PC-9 (cell line): ENCODE measurements around the gene AP1B1. TPM values are rescaled to one million over a fixed set of nuclear protein-coding genes. Genes with fewer than 3 reads are reported as not detected.
"Not testable (repeated sequence)": the region's sequence is repeated elsewhere in the genome, so short reads cannot be mapped to it uniquely, and the experiment has no call there.

Source experiments
- BruUV-seq: library from RNA; stranded (reverse); fragments of 400-500 nt; replicated peaks from 2 replicates; lab custom pipeline; 2021; lab: Mats Ljungman, UMichigan
- CTCF ChIA-PET: fragments of 300-600 bp; sonication (Branson Sonifier 250); formaldehyde crosslinking; loops from one replicate; lab custom pipeline; 2022; ENCODE audit warnings: antibody characterized with exemption; lab: Charles Lee
- POLR2A ChIA-PET: fragments of 300-600 bp; sonication (Branson Sonifier 250); formaldehyde crosslinking; loops from one replicate; lab custom pipeline; 2022; ENCODE audit warnings: antibody characterized with exemption; ENCODE audit not compliant: unreplicated experiment; lab: Charles Lee
- DNase-seq, 2 experiments: peaks; one replicate each; pipeline versions ENCODE4 v3.0.0 to v3.0.0-alpha.2; 2015 to 2022; ENCODE audit warnings: mixed read lengths in 1 of 2
- H2AFZ ChIP-seq: fragments of 200-600 bp; sonication (generic); 2 replicates; pipeline ENCODE4 v1.8.1; 2017; ENCODE audit warnings: antibody characterized with exemption
- H3F3A ChIP-seq: fragments of 200-600 bp; sonication (generic); 2 replicates; pipeline ENCODE4 v1.8.1; 2017; ENCODE audit warnings: antibody characterized with exemption, mild to moderate bottlenecking, low read depth; ENCODE audit not compliant: insufficient read depth
- H3K27ac ChIP-seq: fragments of 200-600 bp; sonication (generic); 2 replicates; pipeline ENCODE4 v1.6.1; 2016; ENCODE audit warnings: mixed run types
- H3K27me3 ChIP-seq: fragments of 200-600 bp; sonication (generic); 2 replicates; pipeline ENCODE4 v1.6.1; 2016; ENCODE audit warnings: low read depth, mixed run types; ENCODE audit not compliant: insufficient read depth
- H3K36me3 ChIP-seq: fragments of 200-600 bp; sonication (generic); 2 replicates; pipeline ENCODE4 v1.6.1; 2016; ENCODE audit warnings: low read depth, mixed run types
- H3K4me1 ChIP-seq: fragments of 200-600 bp; sonication (generic); replicated peaks from 2 replicates; pipeline ENCODE4 v1.6.1; 2016; ENCODE audit warnings: mixed run types; ENCODE audit not compliant: insufficient read depth
- H3K4me2 ChIP-seq: fragments of 200-600 bp; sonication (generic); 2 replicates; pipeline ENCODE4 v1.6.1; 2017; ENCODE audit warnings: mixed run types
- H3K4me3 ChIP-seq: fragments of 200-600 bp; sonication (generic); 2 replicates; pipeline ENCODE4 v1.6.1; 2016; ENCODE audit warnings: mixed run types
- H3K79me2 ChIP-seq: fragments of 200-600 bp; sonication (generic); 2 replicates; pipeline ENCODE4 v1.6.1; 2017; ENCODE audit warnings: low read depth, mixed run types
- H3K9me2 ChIP-seq: fragments of 200-600 bp; sonication (generic); 2 replicates; pipeline ENCODE4 v1.8.1; 2017; ENCODE audit warnings: mild to moderate bottlenecking; ENCODE audit not compliant: insufficient read depth
- H3K9me3 ChIP-seq: fragments of 200-600 bp; sonication (generic); 2 replicates; pipeline ENCODE4 v1.8.1; 2016; ENCODE audit warnings: low read depth; ENCODE audit not compliant: insufficient read depth
- H4K20me1 ChIP-seq: fragments of 200-600 bp; sonication (generic); 2 replicates; pipeline ENCODE4 v1.8.1; 2017; ENCODE audit not compliant: insufficient read depth
- EZH2 ChIP-seq: fragments of 200-600 bp; sonication (generic); IDR thresholded peaks from 2 replicates; pipeline ENCODE4 v1.8.0; 2017; ENCODE audit warnings: antibody characterized with exemption, low read depth
- intact Hi-C: fragments of 100-400 bp; cut with micrococcal nuclease; formaldehyde crosslinking; loops from one replicate; pipeline ENCODE4 v1.10.0; 2022; ENCODE audit not compliant: unreplicated experiment
- total RNA-seq: library from RNA; stranded (reverse); gene quantifications from 2 replicates; pipeline ENCODE4 v1.2.3, GENCODE V29; 2021
- TF ChIP-seq, protein P1 (sequence below): fragments of 200-600 bp; sonication (generic); conservative IDR thresholded peaks from 2 replicates; pipeline ENCODE4 v1.6.1; 2017; ENCODE audit warnings: mixed run types, antibody characterized with exemption, mild to moderate bottlenecking, moderate library complexity

The AP1B1 gene
- total RNA-seq, 1 experiment from 2014 or later: 50.8 TPM

DNA sequence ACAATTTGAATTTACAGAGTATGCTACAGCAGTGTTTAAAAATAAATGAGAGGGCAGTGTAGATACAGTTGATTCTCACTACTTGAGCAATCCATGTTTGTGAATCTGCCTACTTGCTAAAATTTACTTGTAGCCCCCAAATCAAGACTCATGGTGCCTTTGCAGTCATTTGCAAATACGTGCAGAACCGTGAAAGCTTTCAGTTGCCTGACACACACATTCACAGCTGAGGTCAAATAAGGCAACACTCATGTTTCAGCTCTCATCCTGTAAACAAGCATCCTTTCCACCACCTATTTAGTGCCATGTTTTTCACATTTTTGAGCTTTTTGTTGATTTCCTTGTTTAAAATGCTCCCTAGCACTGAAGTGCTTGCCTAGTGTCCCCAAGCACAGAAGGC, 40.3 kb downstream of the AP1B1 start:
- no TSS peak for BruUV-seq
- Histone ChIP-seq H3K4me2 (no peak overlapping the region), H3K4me3 (no peak overlapping the region), H3K4me1 (peaks cover 29% of the 10 kb centered on the region), H2AFZ (no peak overlapping the region), H3K27me3 (no peaks in the 10 kb centered on the region), H4K20me1 (peaks cover 9% of the 10 kb centered on the region), H3F3A (peaks cover 37% of the 10 kb centered on the region), H3K27ac (no peak overlapping the region), H3K9me3 (no peaks in the 10 kb centered on the region), H3K79me2 (no peaks in the 10 kb centered on the region), H3K36me3 (peaks cover 22% of the 10 kb centered on the region), H3K9me2 (no peaks in the 10 kb centered on the region)
- ChIA-PET CTCF (no interaction called here), POLR2A (no interaction called here)
- TF ChIP-seq, protein P1, sequence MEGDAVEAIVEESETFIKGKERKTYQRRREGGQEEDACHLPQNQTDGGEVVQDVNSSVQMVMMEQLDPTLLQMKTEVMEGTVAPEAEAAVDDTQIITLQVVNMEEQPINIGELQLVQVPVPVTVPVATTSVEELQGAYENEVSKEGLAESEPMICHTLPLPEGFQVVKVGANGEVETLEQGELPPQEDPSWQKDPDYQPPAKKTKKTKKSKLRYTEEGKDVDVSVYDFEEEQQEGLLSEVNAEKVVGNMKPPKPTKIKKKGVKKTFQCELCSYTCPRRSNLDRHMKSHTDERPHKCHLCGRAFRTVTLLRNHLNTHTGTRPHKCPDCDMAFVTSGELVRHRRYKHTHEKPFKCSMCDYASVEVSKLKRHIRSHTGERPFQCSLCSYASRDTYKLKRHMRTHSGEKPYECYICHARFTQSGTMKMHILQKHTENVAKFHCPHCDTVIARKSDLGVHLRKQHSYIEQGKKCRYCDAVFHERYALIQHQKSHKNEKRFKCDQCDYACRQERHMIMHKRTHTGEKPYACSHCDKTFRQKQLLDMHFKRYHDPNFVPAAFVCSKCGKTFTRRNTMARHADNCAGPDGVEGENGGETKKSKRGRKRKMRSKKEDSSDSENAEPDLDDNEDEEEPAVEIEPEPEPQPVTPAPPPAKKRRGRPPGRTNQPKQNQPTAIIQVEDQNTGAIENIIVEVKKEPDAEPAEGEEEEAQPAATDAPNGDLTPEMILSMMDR: no peak
- TF ChIP-seq EZH2: no peak
- DNase-seq: no peak
- intact Hi-C loops: no loop called here

DNA sequence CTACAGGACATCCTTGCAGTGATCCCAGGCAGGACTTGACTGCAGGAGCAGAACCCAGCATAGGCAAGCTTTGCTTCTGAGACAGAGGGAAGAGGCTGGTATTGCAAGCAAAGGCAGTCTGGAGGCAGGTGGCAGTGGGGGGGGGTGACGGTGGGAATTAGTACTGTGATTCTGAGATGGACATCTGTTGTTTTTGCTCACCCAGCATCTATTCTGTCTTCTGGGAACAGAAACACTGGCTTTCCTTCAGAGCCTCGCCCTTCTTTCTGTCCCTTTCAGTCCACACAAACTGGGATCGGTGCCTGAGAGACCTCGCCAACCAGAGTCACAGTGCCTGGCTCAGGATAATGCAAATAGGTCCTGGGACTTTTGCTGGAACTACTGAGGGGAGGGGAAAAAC, 41.7 kb downstream of the AP1B1 start:
- Histone ChIP-seq H3K36me3 (peaks cover 21% of the 10 kb centered on the region), H3K4me3 (no peak overlapping the region), H2AFZ (no peak overlapping the region), H3K9me2 (no peaks in the 10 kb centered on the region), H3K27me3 (no peaks in the 10 kb centered on the region), H3F3A (peaks cover 37% of the 10 kb centered on the region), H3K4me1 (peaks cover 41% of the 10 kb centered on the region), H3K9me3 (no peaks in the 10 kb centered on the region), H3K79me2 (no peaks in the 10 kb centered on the region), H3K4me2 (no peak overlapping the region), H4K20me1 (peaks cover 11% of the 10 kb centered on the region), H3K27ac (no peak overlapping the region)
- ChIA-PET POLR2A (interaction anchor here (0.5 kb wide), 1 partner anchor 17 kb away, joined by 6 read pairs; no protein-coding TSS in a partner anchor), CTCF (no interaction called here)
- DNase-seq: no peak
- TF ChIP-seq, protein P1: no peak
- TF ChIP-seq EZH2: no peak
- no TSS peak for BruUV-seq
- intact Hi-C loops: no loop called here

DNA sequence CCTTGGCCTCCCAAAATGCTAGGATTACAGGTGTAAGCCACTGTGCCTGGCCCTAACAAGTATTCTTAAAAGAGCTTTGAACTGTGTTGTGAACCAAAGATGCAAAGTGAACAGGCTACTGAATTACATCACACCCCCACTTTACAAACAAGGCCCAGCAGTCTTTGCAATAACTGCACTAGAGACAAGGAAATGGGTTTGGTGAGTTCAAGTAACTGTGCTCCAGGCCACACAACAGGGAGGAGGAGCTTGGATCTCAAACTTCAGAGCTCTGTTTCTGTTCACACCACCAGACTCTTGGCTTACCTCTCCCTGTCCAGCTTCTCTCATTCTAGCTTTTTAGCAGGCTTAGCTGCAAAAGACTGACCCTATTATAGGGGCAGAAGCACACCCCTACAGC, 42.4 kb downstream of the AP1B1 start:
- Histone ChIP-seq H3K4me2 (peak overlapping the region; percentile 18; the same call in 1 of the 2 replicates), H3K4me3 (no peak overlapping the region), H3K9me2 (no peaks in the 10 kb centered on the region), H3F3A (peaks cover 37% of the 10 kb centered on the region), H3K79me2 (no peaks in the 10 kb centered on the region), H3K9me3 (no peaks in the 10 kb centered on the region), H3K27ac (no peak overlapping the region), H3K36me3 (peaks cover 18% of the 10 kb centered on the region), H4K20me1 (peaks cover 11% of the 10 kb centered on the region), H3K4me1 (peaks cover 41% of the 10 kb centered on the region), H3K27me3 (no peaks in the 10 kb centered on the region), H2AFZ (no peak overlapping the region)
- no TSS peak for BruUV-seq
- no peak for TF ChIP-seq EZH2
- TF ChIP-seq, protein P1: no peak
- intact Hi-C loops: loop anchor here (2.0 kb wide), 1 partner anchor 39 kb away; the partner anchor contains the start of gene GAS2L1
- ChIA-PET POLR2A (interaction anchor here (0.5 kb wide), 1 partner anchor 18 kb away, joined by 6 read pairs; no protein-coding TSS in a partner anchor), CTCF (no interaction called here)
- DNase-seq: peak in 1 of 2 experiments; percentile 44

DNA sequence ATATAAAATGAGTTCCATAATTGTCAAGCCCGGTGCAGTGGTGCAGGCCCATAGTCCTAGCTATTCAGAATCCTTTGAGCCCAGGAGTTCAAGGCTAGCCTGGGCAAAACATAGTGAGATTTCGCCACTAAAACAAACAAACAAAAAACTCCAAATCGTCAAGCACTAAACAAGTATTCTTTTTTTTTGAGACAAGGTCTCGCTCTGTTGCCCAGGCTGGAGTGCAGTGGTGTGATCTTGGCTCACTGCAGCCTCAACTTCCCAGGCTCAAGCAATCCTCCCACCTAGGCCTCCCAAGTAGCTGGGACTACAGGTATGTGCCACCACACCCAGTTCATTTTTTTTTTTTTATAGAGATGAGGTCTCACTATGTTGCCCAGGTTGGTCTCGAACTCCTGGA, 43.5 kb downstream of the AP1B1 start:
- H3K9me2 ChIP-seq, H3K27me3 ChIP-seq, BruUV-seq, CTCF ChIA-PET, H3K9me3 ChIP-seq, POLR2A ChIA-PET, H3K4me3 ChIP-seq, H3K27ac ChIP-seq, H2AFZ ChIP-seq, DNase-seq, H3K79me2 ChIP-seq: not testable (repeated sequence)
- peaks cover 25% of the 10 kb centered on the region for H3K36me3 ChIP-seq
- H3K4me2 ChIP-seq: peak overlapping the region; percentile 32; the same call in 1 of the 2 replicates
- H3F3A ChIP-seq: peaks cover 34% of the 10 kb centered on the region
- peaks cover 41% of the 10 kb centered on the region for H3K4me1 ChIP-seq
- intact Hi-C loops: loop anchor here (1.0 to 5.0 kb wide), 3 partner anchors 32 to 38 kb away; partner anchors contain the start of gene GAS2L1
- H4K20me1 ChIP-seq: peaks cover 11% of the 10 kb centered on the region
